NCI-H1694 (cell line): ENCODE data around the gene CCDC18.
A peak's percentile ranks its signal among the peaks of the same experiment; 100 is the strongest.
"Not testable (repeated sequence)": the region's sequence is repeated elsewhere in the genome, so short reads cannot be mapped to it uniquely, and the experiment has no call there.

Source experiments
- DNase-seq: peaks from one replicate; lab custom pipeline; 2025; lab: John Stamatoyannopoulos, UW

Gene CCDC18

DNA sequence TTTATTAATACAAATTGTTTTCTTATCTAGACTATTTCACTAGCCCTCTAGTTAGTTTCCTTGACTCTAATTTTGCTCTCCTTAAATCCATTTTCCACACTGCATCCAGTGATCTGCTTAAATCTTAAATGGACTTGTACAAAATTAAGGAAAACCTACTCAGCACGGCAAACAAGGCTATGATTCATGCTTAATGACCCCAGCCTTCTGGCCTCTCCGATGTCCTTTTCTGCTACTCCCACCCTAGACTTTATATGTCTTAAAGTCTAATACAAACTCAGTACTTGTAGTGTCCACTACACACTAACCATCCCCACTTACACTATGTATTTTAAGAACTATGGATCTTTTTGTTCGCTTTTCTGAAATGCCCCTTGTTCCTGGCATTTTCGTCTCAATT is 2.5 kb upstream of the CCDC18 start:
- no peak for DNase-seq

DNA sequence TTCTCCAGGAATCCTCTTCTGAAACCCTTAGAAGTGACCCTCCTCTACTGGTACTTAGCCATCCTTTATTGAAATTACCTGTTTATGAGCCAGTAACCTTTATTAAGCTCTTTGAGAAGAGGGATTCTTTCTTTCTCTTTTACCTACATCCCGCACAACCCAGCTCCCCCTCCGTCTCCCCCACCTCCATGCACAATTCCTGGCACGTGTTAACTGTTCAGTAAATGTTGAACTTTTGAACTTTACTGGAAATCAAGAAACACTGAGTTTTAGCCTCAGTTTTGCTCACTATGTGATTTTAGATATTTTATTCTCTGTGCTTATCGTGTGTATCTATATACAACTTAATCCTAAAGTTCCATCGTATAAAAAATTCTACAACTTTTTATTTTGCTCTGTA is 2.1 kb upstream of the CCDC18 start:
- no peak for DNase-seq

DNA sequence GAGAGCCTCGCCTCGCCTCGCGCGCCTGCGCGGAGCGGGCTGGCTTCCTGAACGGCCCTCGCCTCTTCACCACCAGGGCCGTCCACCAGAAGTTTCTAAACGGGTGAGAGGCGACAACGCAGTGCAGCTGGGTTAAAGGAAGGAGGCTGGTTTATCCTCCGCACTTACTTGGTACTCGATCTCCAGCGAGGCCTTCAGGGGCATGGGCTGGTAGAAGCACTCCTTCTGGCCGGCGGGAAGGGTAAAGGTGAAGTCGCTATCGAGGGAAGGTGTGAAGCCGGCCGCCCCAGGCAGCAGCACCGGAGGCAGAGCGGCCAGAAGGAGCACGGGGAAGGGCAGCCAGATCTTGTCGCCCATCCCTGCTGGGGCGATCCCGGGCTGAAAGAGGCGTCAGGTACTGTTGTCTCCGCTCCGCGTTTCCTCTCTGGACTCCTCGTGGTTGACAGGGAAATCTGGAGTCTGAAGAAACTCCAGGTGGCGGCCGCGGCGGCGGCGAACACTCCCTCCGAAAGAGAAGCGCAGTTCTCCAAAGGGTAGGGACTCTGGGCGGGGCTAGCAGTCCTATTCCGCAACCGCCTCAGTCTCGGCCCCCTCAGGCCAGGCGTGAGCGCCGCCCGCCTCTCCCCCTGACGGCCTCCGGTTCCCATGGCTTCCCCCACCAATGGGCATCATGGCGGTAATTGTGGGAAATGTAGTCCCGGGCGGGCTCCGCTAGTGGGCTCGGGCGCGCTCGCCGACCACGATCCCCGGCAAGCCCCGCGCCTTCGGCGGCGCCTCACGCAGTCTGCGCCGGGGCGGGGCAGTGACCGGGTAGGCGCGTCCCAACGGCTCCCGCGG is 420 bp upstream of the CCDC18 start, which contains the start of gene TMED5:
TMED5 (minus strand) TSS at position 528 of the 837 bp plus-strand sequence; CDS start at position 357, 171 bp downstream.
- DNase-seq: peak; percentile 97

DNA sequence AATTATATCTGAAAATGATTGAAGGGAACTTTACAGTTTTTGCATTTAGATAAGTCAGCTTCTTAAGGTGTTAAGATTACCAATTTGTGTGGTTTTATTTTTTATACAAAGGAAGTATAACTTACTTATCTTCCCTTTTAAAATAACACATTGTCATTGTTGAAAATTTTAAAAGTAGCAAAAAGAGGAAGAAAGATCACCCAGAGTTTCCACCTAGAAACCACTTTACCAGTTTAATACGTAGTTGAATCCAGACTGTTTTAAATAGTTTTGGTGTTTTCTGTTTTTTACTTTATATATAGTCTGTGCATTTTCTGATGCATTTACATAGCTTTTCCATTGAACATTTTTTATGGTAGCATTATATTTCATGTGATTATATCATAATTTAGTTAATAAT is 6.1 kb downstream of the CCDC18 start:
- no peak for DNase-seq

DNA sequence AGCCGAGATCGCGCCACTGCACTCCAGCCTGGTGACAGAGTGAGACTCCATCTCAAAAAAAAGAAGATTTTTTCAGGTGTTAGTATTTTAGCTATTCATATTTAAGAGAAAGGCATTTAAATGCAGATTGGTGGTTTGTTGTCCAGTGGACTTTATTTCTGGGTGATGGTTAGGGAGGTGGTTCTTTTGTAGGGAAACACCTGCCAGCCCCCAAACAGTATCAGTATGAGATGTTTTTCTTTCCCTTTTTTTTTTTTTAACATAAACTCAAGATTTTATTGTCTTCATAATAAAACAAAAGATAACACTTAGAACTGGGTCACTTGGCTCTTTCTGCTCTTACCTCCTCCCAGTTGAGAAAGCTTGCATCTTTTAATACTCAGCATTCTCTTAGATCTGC is 9.9 kb downstream of the CCDC18 start:
- DNase-seq: no peak

DNA sequence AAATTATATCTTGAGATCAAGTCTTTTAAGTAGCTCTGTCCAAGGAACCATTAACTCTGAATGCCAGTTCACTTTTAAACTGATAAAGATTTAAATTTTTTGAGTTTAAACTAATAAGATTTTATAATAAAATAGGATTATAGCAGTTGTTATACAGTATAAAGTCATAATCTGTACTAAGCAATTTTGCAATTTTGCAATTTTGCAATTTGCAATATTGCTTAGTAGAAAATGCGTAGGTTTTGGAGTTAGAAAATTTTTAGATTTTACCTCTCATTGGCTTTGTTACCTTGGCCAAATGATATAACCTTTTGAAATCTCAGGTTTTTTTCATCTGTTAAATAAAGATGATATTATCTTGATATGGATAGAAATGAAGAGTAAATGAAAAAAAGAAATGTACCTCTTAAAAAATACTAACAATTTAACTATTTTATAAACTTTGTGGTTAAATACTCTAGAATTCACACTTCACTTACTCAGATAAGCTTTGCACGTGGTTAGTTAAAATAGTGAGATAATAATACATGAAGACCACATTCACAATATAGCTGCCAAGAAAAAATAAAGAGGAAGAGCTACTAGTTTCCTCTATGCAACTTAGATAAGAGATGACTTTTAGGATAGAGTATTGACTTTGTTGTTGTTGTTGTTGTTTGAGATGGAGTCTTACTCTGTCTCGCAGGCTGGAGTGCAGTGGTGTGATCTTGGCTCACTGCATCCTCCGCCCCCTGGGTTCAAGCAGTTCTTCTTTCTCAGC is 13.9 kb downstream of the CCDC18 start:
- DNase-seq: no peak

DNA sequence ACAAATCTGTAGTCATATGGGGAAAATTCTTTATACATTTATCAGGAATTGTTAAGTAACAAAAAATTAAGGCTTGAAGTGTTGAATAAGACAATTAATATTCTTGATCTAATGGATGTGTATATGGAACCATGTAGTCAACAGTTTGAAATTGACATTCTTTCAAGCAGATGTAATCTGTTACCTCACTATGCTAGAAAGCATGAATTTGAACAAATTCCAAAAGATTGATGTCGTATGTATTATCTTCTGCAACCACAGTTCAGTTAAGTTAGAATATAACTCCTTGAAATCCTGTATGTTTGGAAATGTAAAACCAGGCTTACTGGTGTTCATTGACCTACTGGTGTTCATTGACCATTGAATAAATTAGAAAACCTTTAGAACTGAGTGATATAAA is 16.1 kb downstream of the CCDC18 start:
- no peak for DNase-seq

DNA sequence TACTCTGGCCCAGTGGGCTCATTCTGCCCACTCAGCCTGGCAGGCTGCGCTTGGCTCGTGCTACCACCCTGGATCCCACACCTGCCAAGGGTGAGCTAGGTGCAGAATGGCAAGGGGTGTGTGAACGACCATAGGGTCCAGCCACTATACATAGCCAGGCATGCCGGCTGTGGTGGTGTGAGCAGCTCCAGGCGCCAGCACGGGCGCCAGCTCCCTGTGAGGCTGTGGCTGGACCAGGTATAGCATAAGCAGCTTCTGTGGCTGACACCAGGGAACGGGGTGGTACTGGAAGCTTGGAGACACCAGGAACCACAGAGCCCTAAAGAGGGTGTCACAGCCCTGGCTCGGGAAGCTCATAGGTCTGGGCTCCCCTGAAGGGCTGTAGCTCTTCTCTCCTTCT is 18.6 kb downstream of the CCDC18 start:
- DNase-seq: no peak

DNA sequence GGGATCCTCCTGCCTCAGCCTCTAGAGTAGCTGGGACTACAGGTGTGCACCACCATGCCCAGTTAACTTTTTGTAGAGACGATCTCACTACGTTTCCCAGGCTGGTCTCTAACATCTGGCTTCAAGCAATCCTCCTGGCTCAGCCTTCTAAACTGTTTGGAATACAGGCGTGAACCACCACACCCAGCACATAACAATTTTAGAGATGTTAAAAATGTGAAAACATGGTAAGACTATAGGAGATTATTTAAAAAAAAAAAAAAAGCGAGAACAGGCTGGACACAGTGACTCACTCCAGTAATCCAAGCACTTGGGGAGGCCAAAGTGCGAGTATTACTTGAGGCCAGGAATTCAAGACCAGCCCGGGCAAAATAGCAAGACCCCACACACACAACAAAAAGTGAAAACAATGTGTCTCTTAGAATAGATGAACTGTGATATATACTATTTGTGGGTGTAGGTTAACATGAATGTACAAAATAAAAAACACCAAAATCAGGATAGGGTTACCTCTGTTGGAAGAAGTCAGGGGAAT is 19.6 kb downstream of the CCDC18 start:
- no peak for DNase-seq

DNA sequence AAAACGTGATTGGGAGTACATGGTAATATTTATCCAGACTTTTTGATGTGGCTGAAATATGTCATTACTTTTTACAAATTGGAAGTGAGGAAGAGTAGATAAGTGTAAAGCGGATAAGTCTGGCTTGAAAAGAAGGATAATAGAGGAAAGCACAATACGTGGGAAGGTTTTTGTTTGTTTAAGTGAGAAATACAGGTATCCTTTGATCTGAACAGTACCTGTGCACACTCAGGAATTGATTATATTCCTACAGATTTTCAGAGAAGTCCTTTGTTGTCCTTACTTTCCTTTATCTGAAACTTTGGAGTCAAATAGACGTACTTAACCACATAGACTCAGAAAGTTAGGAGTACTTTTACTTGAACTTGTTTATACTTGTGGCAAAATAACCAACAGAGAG is 20.2 kb downstream of the CCDC18 start:
- no peak for DNase-seq

DNA sequence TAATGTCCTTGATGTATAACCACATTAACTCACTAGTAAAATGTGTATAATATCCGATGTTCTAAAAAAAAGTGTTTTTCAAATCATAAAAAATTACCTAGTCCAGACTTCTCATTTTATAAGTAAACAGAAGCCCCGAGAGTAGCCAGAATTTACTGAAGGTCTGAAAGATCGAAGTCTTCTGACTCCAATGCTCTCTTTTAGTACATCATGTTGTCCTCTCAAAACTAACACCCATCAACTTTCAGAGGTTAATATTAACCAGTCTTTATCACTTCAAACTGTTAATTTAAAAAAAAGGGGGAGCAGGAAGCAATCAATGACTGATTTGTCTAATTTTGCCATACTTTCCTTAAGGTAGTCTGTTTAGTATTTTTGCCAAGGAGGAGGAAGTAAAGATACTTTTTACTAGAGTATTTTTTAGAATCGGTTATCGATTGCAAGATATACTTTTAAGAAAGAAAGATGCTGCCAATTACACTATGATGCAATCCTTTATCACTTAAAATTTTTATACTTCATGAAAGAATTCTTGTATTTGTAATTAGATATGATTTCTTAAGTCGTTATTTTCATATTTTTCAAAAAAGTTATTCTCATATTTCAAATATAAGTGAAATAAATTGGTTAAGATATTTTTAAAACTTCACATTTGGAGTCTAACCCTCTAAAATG is 25.5 kb downstream of the CCDC18 start:
- no peak for DNase-seq

DNA sequence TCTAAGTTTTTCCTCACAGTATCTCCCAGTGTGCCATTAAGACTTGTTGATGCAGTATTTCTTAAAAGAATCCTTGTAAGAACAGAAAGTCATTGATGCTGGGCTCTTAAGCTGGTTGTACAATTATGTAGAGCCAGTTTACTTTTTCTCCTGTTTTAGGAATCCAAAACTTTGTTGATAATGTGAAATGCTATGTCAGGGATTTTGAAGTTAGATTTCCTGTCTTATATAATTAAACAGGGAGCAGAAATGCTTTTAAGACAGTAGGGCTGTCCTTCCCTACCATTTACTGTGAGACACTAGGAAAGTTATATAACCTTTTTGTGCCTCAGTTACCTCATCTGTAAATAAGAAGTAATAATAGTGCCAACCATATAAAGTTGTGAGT is 26.0 kb downstream of the CCDC18 start:
- no peak for DNase-seq

DNA sequence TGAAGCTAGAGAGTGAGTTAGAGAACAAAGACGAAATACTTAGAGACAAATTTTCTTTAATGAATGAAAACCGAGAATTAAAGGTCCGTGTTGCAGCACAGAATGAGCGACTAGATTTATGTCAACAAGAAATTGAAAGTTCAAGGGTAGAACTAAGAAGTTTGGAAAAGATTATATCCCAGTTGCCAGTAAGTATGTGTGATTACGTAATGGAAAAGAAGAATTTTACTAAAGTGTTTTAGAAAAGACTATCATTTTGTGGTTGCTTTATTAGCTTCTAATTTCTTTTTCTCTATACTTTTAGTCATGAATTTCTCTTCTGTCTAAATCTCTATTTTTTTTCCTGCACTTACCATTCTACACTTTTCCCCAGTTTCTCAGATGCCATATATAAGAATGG is 26.7 kb downstream of the CCDC18 start:
- no peak for DNase-seq

DNA sequence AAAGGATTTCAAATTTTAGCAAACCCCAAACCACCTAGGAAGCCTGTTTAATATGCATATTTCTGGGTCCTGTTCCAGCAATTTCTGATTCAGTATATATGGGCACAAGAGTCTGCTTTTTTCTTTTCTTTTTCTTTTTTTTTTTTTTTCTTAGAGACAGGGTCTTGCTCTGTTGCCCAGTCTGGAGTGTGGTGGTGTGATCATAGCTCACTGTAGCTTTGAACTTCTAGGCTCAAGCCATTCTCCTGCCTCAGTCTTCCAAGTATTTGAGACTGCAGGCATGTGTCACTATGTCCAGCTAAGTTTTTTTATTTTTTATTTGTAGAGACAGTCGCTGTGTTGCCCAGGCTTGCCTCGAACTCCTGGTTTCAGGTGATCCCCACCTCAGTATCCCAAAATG is 34.8 kb downstream of the CCDC18 start:
- no peak for DNase-seq

DNA sequence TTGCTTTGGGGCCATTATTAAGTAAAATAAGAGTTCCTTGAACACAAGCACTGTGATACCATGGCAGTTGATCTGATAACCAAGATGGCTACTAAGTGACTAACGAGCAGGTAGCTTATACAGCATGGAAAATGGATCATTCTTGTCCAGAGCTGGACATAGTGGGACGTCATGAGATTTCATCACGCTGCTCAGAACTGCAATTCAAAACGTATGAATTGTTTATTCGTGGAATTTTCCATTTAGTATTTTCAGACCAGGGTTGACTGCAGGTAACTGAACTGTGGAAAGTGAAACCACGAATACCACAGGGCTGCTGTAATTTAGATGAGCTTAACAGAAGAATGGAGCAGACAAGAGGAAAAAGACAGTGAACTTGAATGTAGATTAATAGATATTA is 38.9 kb downstream of the CCDC18 start:
- DNase-seq: no peak

DNA sequence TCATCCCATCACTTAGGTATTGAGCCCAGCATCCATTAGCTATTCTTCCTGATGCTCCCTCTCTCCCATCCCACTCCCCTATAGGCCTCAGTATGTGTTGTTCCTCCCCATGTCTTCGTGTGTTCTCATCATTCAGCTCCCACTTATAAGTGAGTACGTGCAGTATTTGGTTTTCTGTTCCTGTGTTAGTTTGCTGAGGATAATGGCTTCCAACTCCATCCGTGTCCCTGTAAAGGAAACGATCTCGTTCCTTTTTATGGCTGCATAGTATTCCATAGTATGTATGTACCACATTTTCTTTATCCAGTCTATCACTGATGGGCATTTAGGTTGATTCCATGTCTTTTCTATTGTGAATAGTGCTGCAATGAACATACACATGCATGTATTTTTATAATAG is 40.2 kb downstream of the CCDC18 start:
- not testable (repeated sequence) for DNase-seq

DNA sequence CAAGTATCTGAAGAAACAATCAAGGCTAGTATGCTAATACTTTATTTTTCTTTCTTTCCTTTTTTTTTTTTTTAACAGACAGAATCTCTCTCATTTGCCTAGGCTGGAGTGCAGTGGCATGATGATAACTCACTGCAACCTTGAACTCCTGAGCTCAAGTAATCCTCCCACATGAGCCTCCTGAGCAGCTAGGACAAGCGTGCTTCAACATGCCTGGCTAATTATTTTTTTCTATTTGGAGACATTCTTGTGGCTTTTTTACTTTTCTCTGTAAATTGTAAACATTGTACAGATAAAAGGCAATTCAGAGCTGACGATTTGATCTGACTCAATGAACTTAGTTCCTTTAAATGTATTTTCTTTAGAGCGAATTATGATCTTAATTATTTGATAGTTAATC is 41.4 kb downstream of the CCDC18 start:
- DNase-seq: no peak

DNA sequence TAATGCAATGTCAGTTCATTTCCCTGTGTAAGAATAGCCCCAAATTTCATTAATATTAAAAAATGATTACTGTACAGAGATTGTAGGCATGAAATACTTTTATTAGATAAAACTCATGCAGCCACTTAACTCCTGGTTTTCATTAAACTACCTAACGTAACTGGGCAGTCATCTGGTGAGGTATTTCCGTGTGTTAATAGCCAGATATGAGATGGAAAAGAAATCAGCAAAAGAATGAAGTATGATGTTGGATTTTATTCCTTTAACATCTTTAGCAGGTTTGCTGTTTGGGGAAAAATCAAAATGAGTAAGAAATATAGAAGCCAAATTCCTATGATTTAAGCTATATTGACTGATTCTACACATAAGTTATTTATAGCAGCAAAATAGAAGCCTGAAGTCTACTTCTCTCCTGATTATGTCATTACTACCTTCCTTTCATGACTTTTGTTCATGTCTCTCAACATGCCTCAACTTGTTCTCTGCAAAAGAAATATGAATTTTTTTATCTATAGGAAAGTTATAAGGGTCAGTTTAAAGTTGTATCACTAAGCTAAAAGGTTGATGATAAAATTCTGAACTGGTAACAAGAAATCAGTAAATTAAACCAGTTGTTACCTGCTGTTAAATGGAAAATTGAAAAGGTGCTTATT is 42.6 kb downstream of the CCDC18 start:
- DNase-seq: no peak

DNA sequence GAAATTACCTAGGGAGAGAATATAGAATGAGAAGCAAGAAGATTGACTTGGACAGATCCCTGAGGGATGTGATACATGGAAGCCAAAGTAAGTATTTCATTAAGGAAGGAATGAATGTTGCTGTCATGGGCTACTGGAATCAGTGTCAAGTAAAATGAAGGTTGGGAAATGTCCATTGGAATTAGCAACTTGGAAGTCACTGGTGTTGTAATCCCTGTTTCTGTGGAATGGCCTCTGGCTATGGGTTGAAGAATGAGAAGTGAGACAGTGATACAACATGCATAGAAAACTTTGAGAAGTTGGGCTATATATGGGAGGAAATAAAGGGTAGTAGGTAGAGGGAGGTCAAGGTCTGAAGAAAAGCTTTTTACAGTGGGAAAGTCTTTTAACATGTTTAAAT is 54.7 kb downstream of the CCDC18 start:
- DNase-seq: no peak

DNA sequence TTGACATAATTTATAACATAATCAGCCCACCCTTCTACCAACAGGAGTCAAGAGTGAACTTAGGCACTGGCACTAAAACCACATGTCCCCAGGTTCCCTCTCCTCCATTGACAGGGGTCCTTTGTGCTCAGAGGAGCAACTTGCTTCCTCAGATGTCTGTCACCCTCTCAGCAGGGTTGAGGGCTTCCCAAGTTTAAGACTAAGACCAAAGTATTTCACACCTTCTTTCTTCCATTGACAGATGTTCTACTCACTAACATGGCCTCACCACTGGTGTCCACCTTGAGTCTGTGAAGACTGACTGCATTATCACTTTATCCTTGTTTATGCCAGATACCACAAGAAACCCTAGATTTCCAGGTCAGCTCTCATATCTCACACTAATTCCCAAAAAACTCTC is 56.5 kb downstream of the CCDC18 start:
- DNase-seq: no peak

DNA sequence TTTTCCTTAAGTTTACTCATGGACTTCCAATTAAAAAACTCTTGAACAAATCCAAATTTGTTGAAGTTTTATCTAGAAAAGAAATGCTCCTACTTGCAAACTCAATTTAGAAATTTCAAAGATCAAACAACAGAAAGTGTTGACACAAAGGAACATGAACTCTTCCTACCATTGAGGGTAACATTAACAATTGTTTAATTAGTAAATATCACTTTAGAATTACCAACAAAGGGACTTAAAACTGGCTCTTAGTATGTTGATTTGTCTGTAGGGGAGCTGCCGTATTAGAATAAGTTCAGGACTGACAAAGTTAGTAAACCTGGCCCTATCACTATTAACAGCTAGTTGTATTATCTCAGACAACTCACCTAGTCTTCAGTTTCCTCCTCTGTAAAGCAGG is 57.9 kb downstream of the CCDC18 start:
- no peak for DNase-seq

DNA sequence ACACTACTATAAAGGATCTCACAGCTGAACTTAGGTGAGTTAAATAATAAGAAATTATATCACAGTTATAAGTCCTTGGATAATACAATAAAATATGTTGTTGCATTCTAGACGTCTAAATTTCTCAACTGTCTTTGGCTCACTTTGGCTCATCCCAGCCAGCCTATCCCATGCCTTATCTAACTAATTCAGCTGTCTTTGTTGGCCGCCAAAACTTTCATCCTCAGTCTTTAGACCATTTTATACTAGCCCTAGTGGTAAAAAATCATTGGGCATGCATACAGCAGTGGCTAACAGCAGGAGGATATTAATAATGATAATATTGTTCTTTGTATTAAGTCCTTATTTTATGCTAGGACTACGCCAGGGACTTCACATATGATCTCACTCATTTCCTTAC is 59.3 kb downstream of the CCDC18 start:
- no peak for DNase-seq
